HG03460 (cell line): ENCODE data around the gene FHL1.

ENCODE experiments used
- ATAC-seq: cut with Tn5 transposase; IDR thresholded peaks from one replicate; pipeline ENCODE4 v1.9.1; 2021; ENCODE audit not compliant: unreplicated experiment

FHL1 gene

GRCh38 chrX:136183917-136184316, 36.6 kb downstream of the FHL1 start:
- ATAC-seq: no peak

- ATAC-seq: no peak
Measured at GRCh38 chrX:136185401-136186022, 38.2 kb downstream of the FHL1 start.

GRCh38 chrX:136186023-136186413, 38.7 kb downstream of the FHL1 start:
- ATAC-seq: no peak

- no peak for ATAC-seq
Measured at GRCh38 chrX:136189222-136189621, 41.9 kb downstream of the FHL1 start.

GRCh38 chrX:136190038-136190713, 42.8 kb downstream of the FHL1 start:
- ATAC-seq: no peak

GRCh38 chrX:136191171-136191570, 43.8 kb downstream of the FHL1 start:
- no peak for ATAC-seq

GRCh38 chrX:136192135-136192534, 44.8 kb downstream of the FHL1 start:
- ATAC-seq: no peak

GRCh38 chrX:136192839-136193414, 45.6 kb downstream of the FHL1 start:
- no peak for ATAC-seq

- no peak for ATAC-seq
Measured at GRCh38 chrX:136193771-136194170, 46.4 kb downstream of the FHL1 start.

- no peak for ATAC-seq
Measured at GRCh38 chrX:136194536-136194935, 47.2 kb downstream of the FHL1 start.

- ATAC-seq: no peak
Measured at GRCh38 chrX:136195247-136195646, 47.9 kb downstream of the FHL1 start.

- no peak for ATAC-seq
Measured at GRCh38 chrX:136196691-136197155, 49.4 kb downstream of the FHL1 start.

GRCh38 chrX:136198010-136198409, 50.7 kb downstream of the FHL1 start:
- ATAC-seq: no peak

GRCh38 chrX:136198678-136199243, 51.4 kb downstream of the FHL1 start:
- ATAC-seq: no peak

GRCh38 chrX:136199365-136199764, 52.0 kb downstream of the FHL1 start:
- ATAC-seq: no peak

GRCh38 chrX:136200466-136200865, 53.1 kb downstream of the FHL1 start:
- no peak for ATAC-seq

GRCh38 chrX:136201601-136202000, 54.3 kb downstream of the FHL1 start:
- no peak for ATAC-seq

GRCh38 chrX:136202889-136203288, 55.6 kb downstream of the FHL1 start:
- ATAC-seq: no peak

GRCh38 chrX:136203438-136203837, 56.1 kb downstream of the FHL1 start:
- no peak for ATAC-seq

GRCh38 chrX:136203951-136204350, 56.6 kb downstream of the FHL1 start:
- no peak for ATAC-seq

- ATAC-seq: no peak
Measured at GRCh38 chrX:136204571-136204970, 57.2 kb downstream of the FHL1 start.

GRCh38 chrX:136205882-136206380, 58.6 kb downstream of the FHL1 start:
- ATAC-seq: no peak
